Measurements from ENCODE around the gene ZFP64. TPM values are rescaled to one million over a fixed set of nuclear protein-coding genes. Genes with fewer than 3 reads are reported as not detected.
A peak's percentile ranks its signal among the peaks of the same experiment; 100 is the strongest.

Gene ZFP64
- total and polyA plus RNA-seq, 7 experiments from 2014 or later: 8.0 to 14.6 (median 11.6) TPM

DNA sequence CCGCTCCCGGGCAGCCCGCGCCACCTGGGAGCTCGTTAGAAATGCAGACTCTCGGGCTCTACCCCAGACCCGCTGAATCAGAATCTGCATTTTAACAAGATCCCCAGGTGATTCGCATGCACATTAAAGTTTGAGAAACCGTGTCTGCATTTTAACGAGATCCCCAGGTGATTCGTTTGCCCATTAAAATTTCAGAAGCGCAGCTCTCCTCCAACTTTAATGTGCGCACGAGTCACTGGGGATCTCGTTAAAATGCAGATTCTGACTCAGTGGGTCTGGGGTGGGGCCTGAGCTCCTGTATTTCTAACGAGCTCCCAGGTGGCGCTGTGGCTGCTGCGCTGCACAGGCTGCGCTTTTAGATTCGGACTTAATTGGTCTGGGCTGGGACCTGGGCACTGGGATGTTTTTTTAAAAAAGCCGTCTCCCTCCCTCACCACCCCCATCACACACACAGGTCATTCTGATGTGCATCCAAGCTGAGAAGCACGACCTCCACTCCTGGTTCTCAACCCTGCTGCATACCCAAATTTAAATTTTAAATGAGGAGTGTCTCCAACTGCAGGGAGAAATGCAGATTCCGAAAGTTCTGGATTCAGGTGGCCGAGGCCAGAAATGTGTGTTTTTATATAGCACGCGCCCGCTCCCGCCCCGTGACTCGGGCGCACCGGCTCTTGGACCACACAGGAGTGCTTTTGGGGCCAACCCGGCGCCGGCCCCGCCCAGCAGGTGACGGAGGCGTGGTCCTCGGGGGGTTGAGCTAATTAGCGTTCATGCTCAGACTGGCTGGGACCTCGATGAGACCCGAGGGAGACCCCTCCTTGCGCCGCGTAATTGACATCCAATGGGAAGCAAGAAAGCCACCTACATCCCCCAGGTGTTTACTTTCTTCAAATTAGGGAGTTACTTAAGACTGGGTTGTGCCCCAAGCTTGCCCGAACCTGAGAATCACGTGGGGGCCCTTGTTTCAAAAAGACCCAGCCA lies 85.8 kb downstream of the ZFP64 start:
- H3K27ac Mint-ChIP-seq: no peak overlapping the region
- no peak overlapping the region for H3K27ac ChIP-seq (ENCODE audit: low read depth, low read length)
- peaks cover 0 to 5% (median 0%) of the 10 kb centered on the region in 11 donors for H3K9me3 Mint-ChIP-seq
- DNase-seq (no peak), ATAC-seq (no peak)
- peaks cover 0 to 12% of the 10 kb centered on the region in 2 donors for H3K27me3 ChIP-seq (ENCODE audit: control insufficient read depth in 2 of 2, insufficient read depth in 2 of 2, low read length in 2 of 2)
- intact Hi-C loops (cut with micrococcal nuclease): no loop called here
- peak overlapping the region; percentile 37 for H3K4me3 ChIP-seq (ENCODE audit: low read length)
- ChIA-PET POLR2A (no interaction called here), CTCF (no interaction called here)
- no peaks in the 10 kb centered on the region for H3K36me3 ChIP-seq (ENCODE audit: control insufficient read depth in 2 of 3, insufficient read depth in 3 of 3, low read length in 3 of 3)
- no peaks in the 10 kb centered on the region for H3K9me3 ChIP-seq (ENCODE audit: control insufficient read depth in 2 of 3, low read length in 3 of 3)
- peaks cover 6 to 27% (median 24%) of the 10 kb centered on the region in 7 donors for H3K4me1 Mint-ChIP-seq
- H3K27me3 Mint-ChIP-seq: peaks cover 21 to 51% (median 38%) of the 10 kb centered on the region in 5 donors
- H3K4me3 Mint-ChIP-seq: peak overlapping the region in 9 of 10 donors; percentile 35 to 94 (median 64)
- H3K4me1 ChIP-seq (ENCODE audit: control insufficient read depth in 2 of 2, insufficient read depth in 2 of 2, low read length in 2 of 2): peaks cover 14 to 27% of the 10 kb centered on the region in 2 donors
- peaks cover 0 to 23% (median 18%) of the 10 kb centered on the region in 5 donors for H3K36me3 Mint-ChIP-seq

DNA sequence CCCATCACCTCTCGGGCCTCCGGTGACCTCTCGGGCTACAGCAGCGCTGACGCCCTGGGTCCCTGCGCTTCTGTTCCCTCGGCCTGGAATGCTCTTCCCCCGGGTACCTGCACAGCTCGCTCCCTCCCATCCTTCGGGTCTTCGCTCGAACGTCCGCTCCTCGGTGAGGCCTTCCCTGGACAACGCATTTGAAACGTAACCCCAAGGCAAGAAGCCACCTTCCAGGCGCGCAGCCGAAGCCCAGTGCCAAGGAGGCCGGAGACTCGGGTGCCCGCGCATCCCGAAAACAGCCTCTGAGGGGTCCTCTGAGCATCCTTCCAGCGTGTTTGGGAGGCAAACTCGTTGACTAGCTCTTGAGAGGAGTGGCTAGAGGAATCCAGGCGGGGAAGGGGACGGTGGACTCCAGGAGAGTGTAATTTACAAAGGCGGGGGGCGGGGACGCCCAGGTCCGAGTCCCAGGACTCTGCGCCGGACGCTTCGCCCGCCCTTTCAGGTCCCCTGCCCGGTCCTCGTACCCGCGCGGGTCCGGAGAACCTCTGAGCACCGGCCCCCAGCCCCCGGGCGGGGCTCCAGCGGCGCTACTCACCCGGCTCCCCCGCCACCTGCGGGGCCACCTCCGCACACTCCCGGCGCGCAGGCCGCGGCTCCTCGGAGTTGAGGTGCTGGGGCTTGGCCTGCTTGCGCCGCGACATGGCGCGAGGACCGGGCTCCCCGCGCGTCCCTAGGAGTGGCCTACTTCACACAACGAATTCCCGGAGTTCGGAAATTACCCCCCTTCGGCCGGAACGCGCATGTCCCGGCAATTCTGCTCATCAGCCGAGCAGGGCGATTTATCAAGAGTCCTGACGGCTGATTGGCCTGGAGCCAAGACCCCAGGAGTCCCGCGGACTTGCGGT lies 86.8 kb downstream of the ZFP64 start:
- Mint-ChIP-seq H3K4me3 (peak overlapping the region; percentile 51 to 94 (median 76)), H3K27ac (no peak overlapping the region), H3K36me3 (peaks cover 0 to 14% (median 9%) of the 10 kb centered on the region in 5 donors), H3K4me1 (peaks cover 6 to 27% (median 24%) of the 10 kb centered on the region in 7 donors), H3K9me3 (peaks cover 0 to 5% (median 0%) of the 10 kb centered on the region in 11 donors), H3K27me3 (peaks cover 21 to 53% (median 38%) of the 10 kb centered on the region in 5 donors)
- CTCF ChIA-PET: no interaction called here
- ATAC-seq (peak; percentile 26), DNase-seq (peak in 1 of 9 donors; percentile 21)
- Histone ChIP-seq H3K27ac (ENCODE audit: low read depth, low read length) (no peak overlapping the region), H3K9me3 (ENCODE audit: control insufficient read depth in 2 of 3, low read length in 3 of 3) (no peaks in the 10 kb centered on the region), H3K4me3 (ENCODE audit: low read length) (peak overlapping the region; percentile 37), H3K4me1 (ENCODE audit: control insufficient read depth in 2 of 2, insufficient read depth in 2 of 2, low read length in 2 of 2) (peaks cover 14 to 27% of the 10 kb centered on the region in 2 donors), H3K27me3 (ENCODE audit: control insufficient read depth in 2 of 2, insufficient read depth in 2 of 2, low read length in 2 of 2) (peaks cover 0 to 12% of the 10 kb centered on the region in 2 donors), H3K36me3 (ENCODE audit: control insufficient read depth in 2 of 3, insufficient read depth in 3 of 3, low read length in 3 of 3) (no peaks in the 10 kb centered on the region)
- intact Hi-C loops (cut with micrococcal nuclease): no loop called here
- POLR2A ChIA-PET: no interaction called here

DNA sequence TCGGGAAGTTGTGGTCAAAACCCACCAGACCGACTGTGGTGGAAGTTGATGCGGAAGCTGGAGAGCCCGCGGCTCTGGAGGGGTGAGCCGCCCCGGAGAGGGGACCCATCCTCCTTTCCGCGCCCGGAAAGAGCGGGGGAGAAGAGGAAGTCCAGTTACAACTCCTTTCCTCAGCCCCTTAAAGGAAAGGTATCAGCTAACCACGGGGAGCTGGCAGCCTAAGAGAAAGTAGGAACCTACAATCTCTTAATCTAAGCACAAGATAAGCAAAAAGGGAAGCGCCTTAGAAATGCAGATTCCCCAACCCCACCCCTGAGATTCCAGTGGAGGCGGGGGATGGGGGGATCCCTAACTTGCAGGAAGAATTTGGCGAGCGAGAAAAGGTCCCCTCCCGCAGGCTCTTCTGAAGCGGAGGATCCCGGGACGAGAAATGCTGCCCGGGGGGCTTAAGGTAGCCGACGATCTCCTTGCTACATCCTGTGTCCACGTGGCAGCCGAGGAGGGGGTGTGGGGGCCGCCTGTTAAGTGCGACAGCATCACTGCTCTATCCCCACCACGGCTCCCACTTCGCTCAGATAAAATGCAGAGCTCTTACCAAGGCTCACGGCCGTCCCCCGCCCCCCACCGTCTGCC lies 87.5 kb downstream of the ZFP64 start:
- no peak overlapping the region for H3K27ac Mint-ChIP-seq
- peaks cover 0 to 13% (median 7%) of the 10 kb centered on the region in 5 donors for H3K36me3 Mint-ChIP-seq
- Histone ChIP-seq H3K27me3 (ENCODE audit: control insufficient read depth in 2 of 2, insufficient read depth in 2 of 2, low read length in 2 of 2) (peaks cover 0 to 12% of the 10 kb centered on the region in 2 donors), H3K27ac (ENCODE audit: low read depth, low read length) (no peak overlapping the region), H3K4me1 (ENCODE audit: control insufficient read depth in 2 of 2, insufficient read depth in 2 of 2, low read length in 2 of 2) (peaks cover 14 to 27% of the 10 kb centered on the region in 2 donors), H3K36me3 (ENCODE audit: control insufficient read depth in 2 of 3, insufficient read depth in 3 of 3, low read length in 3 of 3) (no peaks in the 10 kb centered on the region), H3K4me3 (ENCODE audit: low read length) (peak overlapping the region; percentile 50), H3K9me3 (ENCODE audit: control insufficient read depth in 2 of 3, low read length in 3 of 3) (no peaks in the 10 kb centered on the region)
- intact Hi-C loops (cut with micrococcal nuclease): no loop called here
- H3K4me1 Mint-ChIP-seq: peaks cover 6 to 27% (median 24%) of the 10 kb centered on the region in 7 donors
- POLR2A ChIA-PET: interaction anchor here (0.7 kb wide), 1 partner anchor 471 kb away, joined by 3 read pairs; no protein-coding TSS in a partner anchor
- CTCF ChIA-PET: no interaction called here
- no peak for DNase-seq
- H3K4me3 Mint-ChIP-seq: peak overlapping the region; percentile 49 to 94 (median 76)
- peaks cover 21 to 58% (median 38%) of the 10 kb centered on the region in 5 donors for H3K27me3 Mint-ChIP-seq
- peaks cover 0 to 5% (median 0%) of the 10 kb centered on the region in 11 donors for H3K9me3 Mint-ChIP-seq
- ATAC-seq: peak; percentile 51

DNA sequence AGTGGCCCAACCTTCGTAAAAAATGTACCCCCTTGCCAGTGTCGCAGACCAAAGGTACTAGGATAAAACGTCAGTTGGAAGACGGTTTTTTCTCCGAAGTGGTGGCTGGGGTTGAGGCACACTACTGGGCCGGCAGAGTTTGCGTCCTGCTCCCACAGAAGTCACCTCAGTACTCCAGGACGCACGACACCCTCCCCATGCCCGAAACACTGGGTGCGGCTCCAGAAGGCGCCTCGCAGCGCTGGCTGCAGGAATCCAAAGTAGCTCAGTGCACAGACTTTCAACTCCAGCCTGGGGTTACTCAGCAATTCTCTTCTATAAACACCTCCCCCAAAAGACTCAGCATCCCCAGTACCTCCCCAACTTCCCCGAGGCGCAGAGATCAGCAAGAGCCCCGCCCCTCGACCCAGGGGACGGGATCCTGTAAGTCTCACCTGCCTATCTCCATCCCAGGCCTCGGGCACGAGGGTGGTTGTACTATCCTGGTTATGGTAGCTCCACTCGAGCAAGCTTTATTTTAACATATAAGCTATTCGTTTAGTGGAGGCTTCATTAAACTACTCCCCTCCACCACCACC lies 88.2 kb downstream of the ZFP64 start:
- peaks cover 0 to 5% (median 0%) of the 10 kb centered on the region in 11 donors for H3K9me3 Mint-ChIP-seq
- Histone ChIP-seq H3K4me3 (ENCODE audit: low read length) (peak overlapping the region; percentile 50), H3K27me3 (ENCODE audit: control insufficient read depth in 2 of 2, insufficient read depth in 2 of 2, low read length in 2 of 2) (peaks cover 0 to 12% of the 10 kb centered on the region in 2 donors), H3K27ac (ENCODE audit: low read depth, low read length) (no peak overlapping the region), H3K36me3 (ENCODE audit: control insufficient read depth in 2 of 3, insufficient read depth in 3 of 3, low read length in 3 of 3) (no peaks in the 10 kb centered on the region), H3K9me3 (ENCODE audit: control insufficient read depth in 2 of 3, low read length in 3 of 3) (no peaks in the 10 kb centered on the region), H3K4me1 (ENCODE audit: control insufficient read depth in 2 of 2, insufficient read depth in 2 of 2, low read length in 2 of 2) (peaks cover 14 to 27% of the 10 kb centered on the region in 2 donors)
- peaks cover 0 to 11% (median 4%) of the 10 kb centered on the region in 5 donors for H3K36me3 Mint-ChIP-seq
- POLR2A ChIA-PET: interaction anchor here (0.7 kb wide), 1 partner anchor 471 kb away, joined by 3 read pairs; no protein-coding TSS in a partner anchor
- CTCF ChIA-PET: no interaction called here
- intact Hi-C loops (cut with micrococcal nuclease): no loop called here
- no peak overlapping the region for H3K27ac Mint-ChIP-seq
- peaks cover 6 to 27% (median 24%) of the 10 kb centered on the region in 7 donors for H3K4me1 Mint-ChIP-seq
- DNase-seq (peak in 1 of 9 donors; percentile 11), ATAC-seq (peak; percentile 38)
- peaks cover 21 to 58% (median 38%) of the 10 kb centered on the region in 5 donors for H3K27me3 Mint-ChIP-seq
- H3K4me3 Mint-ChIP-seq: peak overlapping the region; percentile 49 to 94 (median 76)

DNA sequence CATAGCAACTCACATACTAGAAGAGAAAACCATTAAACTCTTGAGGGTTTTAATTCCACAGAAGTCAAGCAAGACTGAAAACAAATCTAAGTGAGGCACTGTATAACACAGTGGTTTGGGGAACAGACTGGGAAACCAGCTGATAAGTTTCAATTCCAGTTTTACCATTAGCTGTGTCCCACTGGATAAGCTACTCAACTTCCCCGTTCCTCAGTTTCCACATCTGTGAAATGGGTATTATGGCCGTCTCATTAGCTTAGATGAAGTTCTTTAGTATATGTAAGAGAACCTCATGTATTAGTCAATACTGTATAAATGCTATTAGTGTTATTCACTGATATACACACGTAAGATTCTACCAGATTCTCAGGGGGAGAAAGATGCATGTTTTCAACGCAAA lies 89.0 kb downstream of the ZFP64 start:
- peak overlapping the region in 4 of 10 donors; percentile 13 to 94 (median 76) for H3K4me3 Mint-ChIP-seq
- peaks cover 0 to 10% (median 8%) of the 10 kb centered on the region in 5 donors for H3K36me3 Mint-ChIP-seq
- peaks cover 14 to 27% of the 10 kb centered on the region in 2 donors for H3K4me1 ChIP-seq (ENCODE audit: control insufficient read depth in 2 of 2, insufficient read depth in 2 of 2, low read length in 2 of 2)
- DNase-seq (no peak), ATAC-seq (no peak)
- no peaks in the 10 kb centered on the region for H3K9me3 ChIP-seq (ENCODE audit: control insufficient read depth in 2 of 3, low read length in 3 of 3)
- H3K9me3 Mint-ChIP-seq: peaks cover 0 to 5% (median 0%) of the 10 kb centered on the region in 11 donors
- CTCF ChIA-PET: no interaction called here
- H3K27ac ChIP-seq (ENCODE audit: low read depth, low read length): no peak overlapping the region
- no peak overlapping the region for H3K27ac Mint-ChIP-seq
- POLR2A ChIA-PET: no interaction called here
- peaks cover 6 to 27% (median 24%) of the 10 kb centered on the region in 7 donors for H3K4me1 Mint-ChIP-seq
- H3K36me3 ChIP-seq (ENCODE audit: control insufficient read depth in 2 of 3, insufficient read depth in 3 of 3, low read length in 3 of 3): no peaks in the 10 kb centered on the region
- H3K4me3 ChIP-seq (ENCODE audit: low read length): no peak overlapping the region
- intact Hi-C loops (cut with micrococcal nuclease): no loop called here
- peaks cover 21 to 55% (median 35%) of the 10 kb centered on the region in 5 donors for H3K27me3 Mint-ChIP-seq
- peaks cover 0 to 12% of the 10 kb centered on the region in 2 donors for H3K27me3 ChIP-seq (ENCODE audit: control insufficient read depth in 2 of 2, insufficient read depth in 2 of 2, low read length in 2 of 2)
